ENCODE data around the gene ERMP1. TPM values are rescaled to one million over a fixed set of nuclear protein-coding genes. Genes with fewer than 3 reads are reported as not detected.

The ERMP1 gene
- total and polyA plus RNA-seq, 2 donors (not counting 1 experiment from before 2014, with no cell fraction given) = 4.9 to 10.6 TPM

DNA sequence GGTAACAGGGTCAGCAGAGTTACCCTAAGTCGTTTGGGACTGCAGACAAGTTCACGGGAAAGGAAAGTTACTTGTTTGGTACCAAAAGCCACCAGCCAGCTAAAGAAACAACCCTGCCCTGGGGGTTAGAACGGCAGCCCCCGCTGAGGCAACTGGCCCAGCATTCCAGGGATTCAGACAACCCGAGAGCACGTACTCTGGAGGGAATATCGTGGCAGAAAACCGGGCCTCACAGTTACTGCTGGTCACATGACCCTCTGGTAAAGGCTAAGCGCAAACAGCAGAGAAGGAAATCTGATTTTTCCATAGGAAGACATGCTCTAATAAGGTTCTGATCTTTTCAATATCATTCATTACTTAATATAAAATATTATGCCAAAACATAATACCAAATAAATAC, 35.3 kb upstream of the ERMP1 start:
- no peaks in the 10 kb centered on the region for H4K20me1 ChIP-seq (ENCODE audit: control insufficient read depth, insufficient read depth, low read length, poor library complexity, severe bottlenecking)
- Mint-ChIP-seq H3K27ac (no peak overlapping the region), H3K4me1 (no peaks in the 10 kb centered on the region), H3K4me3 (no peak overlapping the region), H3K9me3 (ENCODE audit: insufficient read depth) (no peaks in the 10 kb centered on the region), H3K27me3 (no peaks in the 10 kb centered on the region)
- no peak overlapping the region for H3K9ac ChIP-seq (ENCODE audit: low read length)
- no peak for DNase-seq
- no peak overlapping the region for H3K27ac ChIP-seq (ENCODE audit: low read length in 2 of 2)
- H3K4me1 ChIP-seq (ENCODE audit: control insufficient read depth in 2 of 2, insufficient read depth in 2 of 2, low read length in 2 of 2) = no peaks in the 10 kb centered on the region
- WGBS (ENCODE audit: insufficient coverage) = 92% methylated on average over 8 of the region's 9 CpGs
- intact Hi-C loops (cut with micrococcal nuclease) = no loop called here
- H3K27me3 ChIP-seq (replicated peaks in 1 of 4; ENCODE audit: control extremely low read depth in 1 of 4, control insufficient read depth in 3 of 4, insufficient read depth in 4 of 4, low read length in 3 of 4) = no peaks in the 10 kb centered on the region
- no peak for ATAC-seq (ENCODE audit: low read depth)
- no peak overlapping the region for H3K4me2 ChIP-seq (replicated peaks; ENCODE audit: low read depth, low read length, poor library complexity, severe bottlenecking)
- no peaks in the 10 kb centered on the region for H3K79me2 ChIP-seq (ENCODE audit: control insufficient read depth, insufficient read depth, low read length)
- ChIA-PET POLR2A (no interaction called here), CTCF (no interaction called here)
- TF ChIP-seq EZH2 (IDR thresholded peaks at IDR 0.05; ENCODE audit: borderline replicate concordance, insufficient read depth, low read depth, low read length, poor library complexity, severe bottlenecking) = no peak
- TF ChIP-seq, protein P1, sequence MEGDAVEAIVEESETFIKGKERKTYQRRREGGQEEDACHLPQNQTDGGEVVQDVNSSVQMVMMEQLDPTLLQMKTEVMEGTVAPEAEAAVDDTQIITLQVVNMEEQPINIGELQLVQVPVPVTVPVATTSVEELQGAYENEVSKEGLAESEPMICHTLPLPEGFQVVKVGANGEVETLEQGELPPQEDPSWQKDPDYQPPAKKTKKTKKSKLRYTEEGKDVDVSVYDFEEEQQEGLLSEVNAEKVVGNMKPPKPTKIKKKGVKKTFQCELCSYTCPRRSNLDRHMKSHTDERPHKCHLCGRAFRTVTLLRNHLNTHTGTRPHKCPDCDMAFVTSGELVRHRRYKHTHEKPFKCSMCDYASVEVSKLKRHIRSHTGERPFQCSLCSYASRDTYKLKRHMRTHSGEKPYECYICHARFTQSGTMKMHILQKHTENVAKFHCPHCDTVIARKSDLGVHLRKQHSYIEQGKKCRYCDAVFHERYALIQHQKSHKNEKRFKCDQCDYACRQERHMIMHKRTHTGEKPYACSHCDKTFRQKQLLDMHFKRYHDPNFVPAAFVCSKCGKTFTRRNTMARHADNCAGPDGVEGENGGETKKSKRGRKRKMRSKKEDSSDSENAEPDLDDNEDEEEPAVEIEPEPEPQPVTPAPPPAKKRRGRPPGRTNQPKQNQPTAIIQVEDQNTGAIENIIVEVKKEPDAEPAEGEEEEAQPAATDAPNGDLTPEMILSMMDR (IDR thresholded peaks at IDR 0.05) = no peak
- no peaks in the 10 kb centered on the region for H3K36me3 ChIP-seq (replicated peaks in 1 of 2; ENCODE audit: control extremely low read depth in 1 of 2, control insufficient read depth in 1 of 2, extremely low read depth in 1 of 2, insufficient read depth in 2 of 2, low read length in 1 of 2)
- no peaks in the 10 kb centered on the region for H3K9me3 ChIP-seq (ENCODE audit: control extremely low read depth in 1 of 3, control insufficient read depth in 2 of 3, insufficient read depth in 1 of 3, low read length in 2 of 3)
- no peak overlapping the region for H3K4me3 ChIP-seq (ENCODE audit: control extremely low read depth in 1 of 5, extremely low read depth in 1 of 5, insufficient read depth in 1 of 5, low read depth in 2 of 5, low read length in 4 of 5)
- H2AFZ ChIP-seq (ENCODE audit: insufficient read depth, low read depth, low read length, poor library complexity, severe bottlenecking) = no peak overlapping the region

DNA sequence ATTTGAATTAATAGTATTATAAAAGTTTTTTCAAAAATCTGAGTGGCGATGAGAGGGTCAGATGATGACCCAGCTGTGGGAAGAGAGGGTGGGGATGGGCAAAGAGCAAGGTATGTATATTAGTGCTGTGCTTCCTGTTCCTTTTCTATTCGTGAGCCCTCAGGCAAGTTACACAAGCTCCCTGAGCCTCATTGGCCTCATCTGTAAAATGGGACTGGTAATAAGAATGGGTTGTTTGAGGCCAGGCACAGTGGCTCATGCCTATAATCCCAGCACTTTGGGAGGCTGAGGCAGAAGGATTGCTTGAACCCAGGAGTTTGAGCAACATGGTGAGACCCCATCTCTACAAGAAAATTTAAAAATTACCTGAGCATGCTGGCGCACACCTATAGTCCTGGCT, 33.8 kb upstream of the ERMP1 start:
- Mint-ChIP-seq H3K4me1 (no peaks in the 10 kb centered on the region), H3K4me3 (no peak overlapping the region), H3K27ac (no peak overlapping the region), H3K9me3 (ENCODE audit: insufficient read depth) (no peaks in the 10 kb centered on the region), H3K27me3 (no peaks in the 10 kb centered on the region)
- no peak overlapping the region for H2AFZ ChIP-seq (ENCODE audit: insufficient read depth, low read depth, low read length, poor library complexity, severe bottlenecking)
- TF ChIP-seq, protein P1 (IDR thresholded peaks at IDR 0.05) = no peak
- no peak for TF ChIP-seq EZH2 (IDR thresholded peaks at IDR 0.05; ENCODE audit: borderline replicate concordance, insufficient read depth, low read depth, low read length, poor library complexity, severe bottlenecking)
- H3K4me1 ChIP-seq (ENCODE audit: control insufficient read depth in 2 of 2, insufficient read depth in 2 of 2, low read length in 2 of 2) = no peaks in the 10 kb centered on the region
- H3K27me3 ChIP-seq (replicated peaks in 1 of 4; ENCODE audit: control extremely low read depth in 1 of 4, control insufficient read depth in 3 of 4, insufficient read depth in 4 of 4, low read length in 3 of 4) = no peaks in the 10 kb centered on the region
- no peak overlapping the region for H3K4me3 ChIP-seq (ENCODE audit: control extremely low read depth in 1 of 5, extremely low read depth in 1 of 5, insufficient read depth in 1 of 5, low read depth in 2 of 5, low read length in 4 of 5)
- 92% methylated on average over 2 of the region's 3 CpGs for WGBS (ENCODE audit: insufficient coverage)
- DNase-seq (no peak), ATAC-seq (ENCODE audit: low read depth) (no peak)
- H3K79me2 ChIP-seq (ENCODE audit: control insufficient read depth, insufficient read depth, low read length) = no peaks in the 10 kb centered on the region
- POLR2A ChIA-PET = no interaction called here
- no peaks in the 10 kb centered on the region for H4K20me1 ChIP-seq (ENCODE audit: control insufficient read depth, insufficient read depth, low read length, poor library complexity, severe bottlenecking)
- intact Hi-C loops (cut with micrococcal nuclease) = no loop called here
- no peak overlapping the region for H3K9ac ChIP-seq (ENCODE audit: low read length)
- no peaks in the 10 kb centered on the region for H3K36me3 ChIP-seq (replicated peaks in 1 of 2; ENCODE audit: control extremely low read depth in 1 of 2, control insufficient read depth in 1 of 2, extremely low read depth in 1 of 2, insufficient read depth in 2 of 2, low read length in 1 of 2)
- H3K27ac ChIP-seq (ENCODE audit: low read length in 2 of 2) = no peak overlapping the region
- H3K4me2 ChIP-seq (replicated peaks; ENCODE audit: low read depth, low read length, poor library complexity, severe bottlenecking) = no peak overlapping the region
- CTCF ChIA-PET = no interaction called here
- H3K9me3 ChIP-seq (ENCODE audit: control extremely low read depth in 1 of 3, control insufficient read depth in 2 of 3, insufficient read depth in 1 of 3, low read length in 2 of 3) = no peaks in the 10 kb centered on the region
